ENCODE measurements around the gene SPECC1. TPM values are rescaled to one million over a fixed set of nuclear protein-coding genes. Genes with fewer than 3 reads are reported as not detected.

The SPECC1 gene
- total and polyA plus RNA-seq, 9 of the 15 experiments (the other 6 are each of a cell fraction or from before 2014, with no cell fraction given), result 2.4 to 19.6 (median 14.7) TPM

GRCh38 chr17:20197272-20197926 lies 188.2 kb downstream of the SPECC1 start:
- H3K4me1 ChIP-seq (replicated peaks in 1 of 2; ENCODE audit: control insufficient read depth in 2 of 2, insufficient read depth in 2 of 2, low read length in 2 of 2), result peaks cover 0 to 2% of the 10 kb centered on the region in 2 experiments; a peak in 2 of 5 replicates
- CTCF ChIA-PET (ENCODE audit: low intra/inter-chr PET ratio), result no interaction called here
- in situ Hi-C loops (cut with MboI), result no loop called here
- no TSS peak for BruUV-seq (replicated peaks)
- DNase-seq (ENCODE audit: extremely low read depth in 1 of 4, low spot score in 3 of 4), result no peak
- no peak for ATAC-seq
- H3K9ac ChIP-seq (ENCODE audit: insufficient read depth in 1 of 2, low read depth in 2 of 2, low read length in 2 of 2), result no peak overlapping the region; a peak in 1 of 4 replicates
- no peaks in the 10 kb centered on the region for H3K27me3 ChIP-seq (ENCODE audit: control insufficient read depth in 2 of 2, insufficient read depth in 2 of 2, low read length in 2 of 2)
- H3K9me3 ChIP-seq (replicated peaks; ENCODE audit: control insufficient read depth, insufficient read depth, low read depth, low read length), result no peaks in the 10 kb centered on the region
- no peaks in the 10 kb centered on the region for H3K79me2 ChIP-seq (ENCODE audit: control insufficient read depth, insufficient read depth, low read length)
- no peak overlapping the region for H3K4me3 ChIP-seq
- H3K4me2 ChIP-seq (ENCODE audit: insufficient read depth, low read length), result no peak overlapping the region
- H3K9me1 ChIP-seq (ENCODE audit: control insufficient read depth, insufficient read depth, low read length), result no peaks in the 10 kb centered on the region
- no peaks in the 10 kb centered on the region for H4K20me1 ChIP-seq (replicated peaks; ENCODE audit: control insufficient read depth, insufficient read depth, low read length)
- intact Hi-C loops (cut with micrococcal nuclease), result no loop called here
- WGBS (ENCODE audit: insufficient coverage, low coverage, missing lambda C conversion rate), result 27% methylated on average over 4 of the region's 5 CpGs
- no peaks in the 10 kb centered on the region for H3K36me3 ChIP-seq (ENCODE audit: control insufficient read depth, insufficient read depth, low read length)
- peak overlapping the region; percentile 45; the same call in 1 of the 2 replicates for H2AFZ ChIP-seq (ENCODE audit: low read depth, low read length)
- POLR2A ChIA-PET, result interaction anchor here (0.6 to 1.7 kb wide), 2 partner anchors 8 to 10 kb away, joined by 3 to 5 read pairs; no protein-coding TSS in a partner anchor
- TF ChIP-seq CGGBP1 (CRISPR knock-in tag; IDR thresholded peaks at IDR 0.05) (no peak), HMG20A (CRISPR knock-in tag; conservative IDR thresholded peaks at IDR 0.05) (no peak), DIDO1 (tag; IDR thresholded peaks at IDR 0.05; ENCODE audit: low read depth) (no peak), ESRRA (IDR thresholded peaks at IDR 0.05; ENCODE audit: borderline replicate concordance, low read depth) (0 out of 2 replicates have a peak, but pooled peaks have one; percentile 40)
- peak overlapping the region; percentile 22; the same call in 2 of the 3 replicates for H3K27ac ChIP-seq (ENCODE audit: extremely low read depth, low read depth, low read length)
- FAIRE-seq, result no peak
